ENCODE results near the gene ADAP2.

The ADAP2 gene

GRCh38 chr17:30913955-30914354, 7.8 kb upstream of the ADAP2 start:
- TF ChIP-seq TSHZ1 (tag by site-specific recombination; IDR thresholded peaks at IDR 0.05; ENCODE audit: borderline replicate concordance) (no peak), SCRT1 (tag by site-specific recombination; IDR thresholded peaks at IDR 0.05; ENCODE audit: borderline replicate concordance) (no peak), ZSCAN4 (tag by site-specific recombination; IDR thresholded peaks at IDR 0.05) (no peak), ZNF211 (tag by site-specific recombination; IDR thresholded peaks at IDR 0.05; ENCODE audit: low read depth) (no peak), PATZ1 (tag by site-specific recombination; IDR thresholded peaks at IDR 0.05) (no peak), TCF7L2 (IDR thresholded peaks at IDR 0.05; ENCODE audit: borderline replicate concordance, low read depth, low read length) (no peak), MYNN (tag by site-specific recombination; IDR thresholded peaks at IDR 0.05; ENCODE audit: borderline replicate concordance) (no peak), ZNF629 (tag by site-specific recombination; IDR thresholded peaks at IDR 0.05) (no peak), ZSCAN18 (tag by site-specific recombination; IDR thresholded peaks at IDR 0.05) (no peak), ZNF664 (tag by site-specific recombination; IDR thresholded peaks at IDR 0.05) (no peak), ZNF747 (tag by site-specific recombination; IDR thresholded peaks at IDR 0.05) (no peak), ZXDB (tag by site-specific recombination; IDR thresholded peaks at IDR 0.05) (no peak), GLIS2 (tag by site-specific recombination; IDR thresholded peaks at IDR 0.05) (no peak), ZNF707 (tag by site-specific recombination; IDR thresholded peaks at IDR 0.05) (no peak), ZNF221 (tag by site-specific recombination; IDR thresholded peaks at IDR 0.05; ENCODE audit: borderline replicate concordance) (no peak), ZNF175 (tag by site-specific recombination; IDR thresholded peaks at IDR 0.05) (no peak), IKZF3 (tag by site-specific recombination; IDR thresholded peaks at IDR 0.05) (no peak), ZNF404 (tag by site-specific recombination; IDR thresholded peaks at IDR 0.05) (no peak), ZNF155 (tag by site-specific recombination; IDR thresholded peaks at IDR 0.05) (no peak), KLF10 (tag by site-specific recombination; IDR thresholded peaks at IDR 0.05) (no peak)
- CTCF ChIA-PET: no interaction called here
- H3K9me3 ChIP-seq (ENCODE audit: control insufficient read depth, insufficient read depth, low read depth, low read length): no peaks in the 10 kb centered on the region
- no peaks in the 10 kb centered on the region for H3K4me1 ChIP-seq (ENCODE audit: control insufficient read depth, insufficient read depth, low read length)
- POLR2A ChIA-PET: no interaction called here
- no peaks in the 10 kb centered on the region for H3K36me3 ChIP-seq (ENCODE audit: control insufficient read depth in 2 of 2, insufficient read depth in 1 of 2, low read length in 2 of 2)
- no peak overlapping the region for H3K4me3 ChIP-seq (ENCODE audit: low read depth, low read length)
- H3K27ac ChIP-seq (ENCODE audit: extremely low read depth, low read depth, low read length): no peak overlapping the region
